MCF 10A (cell line): ENCODE measurements around the gene VAV3. TPM values are rescaled to one million over a fixed set of nuclear protein-coding genes. Genes with fewer than 3 reads are reported as not detected.

Source experiments
- BruUV-seq: library from RNA; stranded (reverse); fragments of 400-500 nt; replicated peaks from 2 replicates; lab custom pipeline; 2021; lab: Mats Ljungman, UMichigan
- CTCF ChIA-PET: fragments of 300-600 bp; sonication (Branson Sonifier 250); formaldehyde crosslinking; extraction: SDS; loops from one replicate; lab custom pipeline; 2021; ENCODE audit warnings: antibody characterized with exemption, inconsistent platforms; lab: Yijun Ruan, JAX
- POLR2A ChIA-PET: fragments of 300-600, 350-650 bp; sonication (Branson Sonifier 250); formaldehyde crosslinking; extraction: SDS; loops from one replicate; lab custom pipeline; 2020; ENCODE audit warnings: antibody characterized with exemption, inconsistent platforms; lab: Yijun Ruan, JAX
- DNase-seq: peaks from one replicate; pipeline ENCODE4 v3.0.0-alpha.2; 2018; ENCODE audit not compliant: unreplicated experiment
- H3K27ac Mint-ChIP-seq: one replicate; pipeline ENCODE4 v1.8.0; 2022; ENCODE audit warnings: mild to moderate bottlenecking, low read depth, mixed read lengths; ENCODE audit not compliant: unreplicated experiment
- H3K27me3 Mint-ChIP-seq: one replicate; pipeline ENCODE4 v1.8.0; 2022; ENCODE audit warnings: mixed read lengths; ENCODE audit not compliant: insufficient read depth, unreplicated experiment
- H3K36me3 Mint-ChIP-seq: one replicate; pipeline ENCODE4 v1.8.0; 2022; ENCODE audit warnings: mild to moderate bottlenecking, moderate library complexity, mixed read lengths; ENCODE audit not compliant: insufficient read depth, unreplicated experiment
- H3K4me1 Mint-ChIP-seq: one replicate; pipeline ENCODE4 v1.8.0; 2022; ENCODE audit warnings: mixed read lengths; ENCODE audit not compliant: insufficient read depth, unreplicated experiment
- H3K4me3 Mint-ChIP-seq: one replicate; pipeline ENCODE4 v1.8.0; 2022; ENCODE audit warnings: mild to moderate bottlenecking, moderate library complexity, mixed read lengths; ENCODE audit not compliant: unreplicated experiment
- H3K9me3 Mint-ChIP-seq: one replicate; pipeline ENCODE4 v1.8.0; 2022; ENCODE audit warnings: mixed read lengths; ENCODE audit not compliant: unreplicated experiment
- intact Hi-C: fragments of 100-400 bp; cut with micrococcal nuclease; formaldehyde crosslinking; loops from 2 replicates; pipeline ENCODE4 v1.14.1; 2022
- total RNA-seq: library from RNA; stranded (reverse); gene quantifications from 2 replicates; pipeline ENCODE4 v1.2.3, GENCODE V29; 2022
- TF ChIP-seq, protein P1 (sequence below): fragments of 200-600 bp; IDR thresholded peaks from one replicate; pipeline ENCODE4 v1.8.0; 2022; ENCODE audit warnings: antibody characterized with exemption, mild to moderate bottlenecking; ENCODE audit not compliant: unreplicated experiment

The VAV3 gene
- total RNA-seq, 1 experiment from 2014 or later: 2.0 TPM

DNA sequence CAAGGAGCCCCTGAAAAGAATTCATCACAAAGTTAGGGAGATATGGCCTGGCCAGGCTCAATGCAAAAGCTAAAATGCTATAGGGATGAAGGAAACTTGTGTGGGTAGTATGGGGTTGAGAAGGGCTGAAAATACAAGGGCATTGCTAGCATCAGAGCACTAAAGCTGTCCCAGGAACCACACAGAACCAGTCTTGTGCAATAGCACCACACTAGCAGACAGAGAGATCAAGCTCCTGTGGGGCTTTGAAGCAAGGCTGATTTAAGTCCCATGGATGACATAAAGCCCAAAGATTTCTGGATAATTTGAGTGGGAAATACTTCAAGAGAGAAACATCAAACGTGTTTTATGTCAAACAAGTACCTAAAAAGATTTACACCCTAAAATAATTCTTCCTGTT, 97.1 kb downstream of the VAV3 start:
- no peaks in the 10 kb centered on the region for H3K27me3 Mint-ChIP-seq
- ChIA-PET CTCF (interaction anchor here (0.6 kb wide), 1 partner anchor 29 kb away, joined by 3 read pairs; no protein-coding TSS in a partner anchor), POLR2A (interaction anchor here (0.9 kb wide), 1 partner anchor 12 kb away, joined by 3 read pairs; no protein-coding TSS in a partner anchor)
- intact Hi-C loops: no loop called here
- DNase-seq: no peak
- no TSS peak for BruUV-seq
- peaks cover 15% of the 10 kb centered on the region for H3K9me3 Mint-ChIP-seq
- H3K4me1 Mint-ChIP-seq: peaks cover 6% of the 10 kb centered on the region
- no peaks in the 10 kb centered on the region for H3K36me3 Mint-ChIP-seq
- H3K4me3 Mint-ChIP-seq: no peak overlapping the region
- TF ChIP-seq, protein P1, sequence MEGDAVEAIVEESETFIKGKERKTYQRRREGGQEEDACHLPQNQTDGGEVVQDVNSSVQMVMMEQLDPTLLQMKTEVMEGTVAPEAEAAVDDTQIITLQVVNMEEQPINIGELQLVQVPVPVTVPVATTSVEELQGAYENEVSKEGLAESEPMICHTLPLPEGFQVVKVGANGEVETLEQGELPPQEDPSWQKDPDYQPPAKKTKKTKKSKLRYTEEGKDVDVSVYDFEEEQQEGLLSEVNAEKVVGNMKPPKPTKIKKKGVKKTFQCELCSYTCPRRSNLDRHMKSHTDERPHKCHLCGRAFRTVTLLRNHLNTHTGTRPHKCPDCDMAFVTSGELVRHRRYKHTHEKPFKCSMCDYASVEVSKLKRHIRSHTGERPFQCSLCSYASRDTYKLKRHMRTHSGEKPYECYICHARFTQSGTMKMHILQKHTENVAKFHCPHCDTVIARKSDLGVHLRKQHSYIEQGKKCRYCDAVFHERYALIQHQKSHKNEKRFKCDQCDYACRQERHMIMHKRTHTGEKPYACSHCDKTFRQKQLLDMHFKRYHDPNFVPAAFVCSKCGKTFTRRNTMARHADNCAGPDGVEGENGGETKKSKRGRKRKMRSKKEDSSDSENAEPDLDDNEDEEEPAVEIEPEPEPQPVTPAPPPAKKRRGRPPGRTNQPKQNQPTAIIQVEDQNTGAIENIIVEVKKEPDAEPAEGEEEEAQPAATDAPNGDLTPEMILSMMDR: no peak
- H3K27ac Mint-ChIP-seq: no peak overlapping the region

DNA sequence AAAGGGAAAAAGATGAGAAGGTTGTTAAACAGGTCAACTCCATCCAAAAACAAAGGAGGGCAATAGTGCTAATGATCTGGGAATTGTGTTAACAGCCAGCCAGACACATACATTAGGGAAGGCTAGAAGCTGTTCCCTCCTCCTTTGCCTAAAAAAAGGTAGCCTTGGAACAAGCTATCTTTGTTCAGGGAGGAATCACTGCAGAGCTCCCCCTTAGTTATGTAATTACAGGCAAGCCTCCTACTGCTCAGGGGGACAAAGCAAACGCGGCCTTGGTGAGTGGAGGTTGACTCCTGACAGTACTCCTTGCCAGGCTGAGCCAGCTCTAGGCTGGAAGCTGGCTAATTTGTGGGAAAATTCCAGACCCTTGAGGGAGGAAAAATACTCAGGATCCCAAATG, 97.6 kb downstream of the VAV3 start:
- Mint-ChIP-seq H3K4me1 (peaks cover 6% of the 10 kb centered on the region), H3K4me3 (no peak overlapping the region), H3K27me3 (no peaks in the 10 kb centered on the region), H3K9me3 (peaks cover 15% of the 10 kb centered on the region), H3K27ac (no peak overlapping the region), H3K36me3 (no peaks in the 10 kb centered on the region)
- no peak for DNase-seq
- intact Hi-C loops: no loop called here
- no TSS peak for BruUV-seq
- ChIA-PET POLR2A (interaction anchor here (0.9 kb wide), 1 partner anchor 13 kb away, joined by 3 read pairs; no protein-coding TSS in a partner anchor), CTCF (interaction anchor here (1.2 kb wide), 1 partner anchor 74 kb away, joined by 4 read pairs; no protein-coding TSS in a partner anchor)
- TF ChIP-seq, protein P1: no peak

DNA sequence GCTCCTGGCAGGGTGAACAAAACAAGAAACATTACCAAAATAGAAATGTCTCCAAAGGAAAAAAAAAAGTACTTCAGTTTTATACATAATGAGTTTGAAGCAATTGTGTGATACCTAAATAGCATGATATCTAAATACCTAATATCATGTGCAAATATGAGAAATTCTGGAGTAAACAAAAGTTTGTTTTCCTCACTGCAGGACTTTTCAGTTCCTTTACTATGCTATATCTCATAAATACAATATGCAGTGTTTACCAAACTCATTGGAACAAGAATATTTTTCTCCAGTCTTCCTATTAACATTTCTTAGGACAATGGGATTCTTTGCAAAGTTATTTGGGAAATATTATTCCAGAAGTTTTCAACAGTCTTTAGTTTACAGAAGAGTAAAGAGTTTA, 98.1 kb downstream of the VAV3 start:
- intact Hi-C loops: no loop called here
- Mint-ChIP-seq H3K27ac (no peak overlapping the region), H3K36me3 (no peaks in the 10 kb centered on the region), H3K9me3 (peaks cover 15% of the 10 kb centered on the region), H3K27me3 (no peaks in the 10 kb centered on the region), H3K4me3 (no peak overlapping the region), H3K4me1 (peaks cover 6% of the 10 kb centered on the region)
- no TSS peak for BruUV-seq
- DNase-seq: no peak
- CTCF ChIA-PET: interaction anchor here (0.9 to 1.2 kb wide), 2 partner anchors 10 to 74 kb away, joined by 3 to 4 read pairs; no protein-coding TSS in a partner anchor
- TF ChIP-seq, protein P1: no peak
- POLR2A ChIA-PET: no interaction called here

DNA sequence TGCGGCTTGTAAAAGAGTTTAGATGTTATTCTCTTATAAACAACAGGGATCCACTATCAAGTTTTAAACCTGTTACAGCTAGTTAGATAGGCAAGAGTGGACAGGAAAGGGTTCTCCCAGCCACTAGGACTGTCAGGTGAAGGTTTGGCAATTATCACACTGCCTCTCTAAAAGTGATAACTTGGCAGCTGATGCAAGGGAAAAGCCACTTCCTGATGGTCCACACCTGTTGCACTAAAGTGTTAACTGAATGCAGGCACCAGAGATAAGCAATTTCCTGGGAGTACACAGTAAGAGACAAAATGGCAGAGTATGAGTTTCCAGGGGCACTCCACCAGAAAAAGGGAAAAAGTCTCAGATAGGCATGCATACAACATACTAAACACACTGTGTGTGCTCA, 99.4 kb downstream of the VAV3 start:
- CTCF ChIA-PET: no interaction called here

More for the DNA sequence above, 99.4 kb downstream of the VAV3 start:
- POLR2A ChIA-PET: no interaction called here
- TF ChIP-seq, protein P1: no peak
- Mint-ChIP-seq H3K4me3 (no peak overlapping the region), H3K27me3 (no peaks in the 10 kb centered on the region), H3K36me3 (no peaks in the 10 kb centered on the region), H3K9me3 (peaks cover 12% of the 10 kb centered on the region), H3K4me1 (peaks cover 4% of the 10 kb centered on the region), H3K27ac (no peak overlapping the region)
- no peak for DNase-seq
- intact Hi-C loops: no loop called here
- no TSS peak for BruUV-seq
